ENCODE results near the gene TTI1.

Gene TTI1

GRCh38 chr20:37995856-37996605 is 37.2 kb downstream of the TTI1 start:
- Mint-ChIP-seq H3K27me3 (no peaks in the 10 kb centered on the region), H3K27ac (no peak overlapping the region), H3K9me3 (no peaks in the 10 kb centered on the region), H3K4me3 (no peak overlapping the region), H3K36me3 (ENCODE audit: low read depth) (peaks cover 79% of the 10 kb centered on the region), H3K4me1 (ENCODE audit: low read depth) (peaks cover 33% of the 10 kb centered on the region)
- intact Hi-C loops (cut with micrococcal nuclease), result no loop called here

GRCh38 chr20:37994512-37994911 is 38.7 kb downstream of the TTI1 start:
- Mint-ChIP-seq H3K4me3 (no peak overlapping the region), H3K36me3 (ENCODE audit: low read depth) (peaks cover 66% of the 10 kb centered on the region), H3K27me3 (no peaks in the 10 kb centered on the region), H3K9me3 (no peaks in the 10 kb centered on the region), H3K4me1 (ENCODE audit: low read depth) (peaks cover 35% of the 10 kb centered on the region), H3K27ac (no peak overlapping the region)
- intact Hi-C loops (cut with micrococcal nuclease), result no loop called here

GRCh38 chr20:37992802-37993409 is 40.4 kb downstream of the TTI1 start:
- Mint-ChIP-seq H3K9me3 (no peaks in the 10 kb centered on the region), H3K27ac (no peak overlapping the region), H3K4me1 (ENCODE audit: low read depth) (peaks cover 31% of the 10 kb centered on the region), H3K27me3 (no peaks in the 10 kb centered on the region), H3K36me3 (ENCODE audit: low read depth) (peaks cover 63% of the 10 kb centered on the region), H3K4me3 (no peak overlapping the region)
- intact Hi-C loops (cut with micrococcal nuclease), result loop anchor here (2.0 kb wide), 2 partner anchors 90 to 428 kb away; partner anchors contain the start of gene VSTM2L

GRCh38 chr20:37991908-37992307 is 41.3 kb downstream of the TTI1 start:
- no peak overlapping the region for H3K27ac Mint-ChIP-seq
- peaks cover 63% of the 10 kb centered on the region for H3K36me3 Mint-ChIP-seq (ENCODE audit: low read depth)
- intact Hi-C loops (cut with micrococcal nuclease), result loop anchor here (2.0 kb wide), 2 partner anchors 89 to 427 kb away; partner anchors contain the start of gene VSTM2L
- no peaks in the 10 kb centered on the region for H3K9me3 Mint-ChIP-seq
- H3K4me1 Mint-ChIP-seq (ENCODE audit: low read depth), result peaks cover 31% of the 10 kb centered on the region
- no peak overlapping the region for H3K4me3 Mint-ChIP-seq
- no peaks in the 10 kb centered on the region for H3K27me3 Mint-ChIP-seq

GRCh38 chr20:37991157-37991866 is 41.9 kb downstream of the TTI1 start:
- Mint-ChIP-seq H3K27me3 (no peaks in the 10 kb centered on the region), H3K4me3 (no peak overlapping the region), H3K36me3 (ENCODE audit: low read depth) (peaks cover 63% of the 10 kb centered on the region), H3K9me3 (no peaks in the 10 kb centered on the region), H3K27ac (peak overlapping the region; percentile 77), H3K4me1 (ENCODE audit: low read depth) (peaks cover 31% of the 10 kb centered on the region)
- intact Hi-C loops (cut with micrococcal nuclease), result no loop called here

GRCh38 chr20:37990571-37991151 is 42.6 kb downstream of the TTI1 start:
- Mint-ChIP-seq H3K27ac (peak overlapping the region; percentile 77), H3K36me3 (ENCODE audit: low read depth) (peaks cover 57% of the 10 kb centered on the region), H3K4me3 (peak overlapping the region; percentile 6), H3K9me3 (no peaks in the 10 kb centered on the region), H3K4me1 (ENCODE audit: low read depth) (peaks cover 31% of the 10 kb centered on the region), H3K27me3 (no peaks in the 10 kb centered on the region)
- intact Hi-C loops (cut with micrococcal nuclease), result no loop called here

GRCh38 chr20:37989601-37990295 is 43.5 kb downstream of the TTI1 start:
- peak overlapping the region; percentile 77 for H3K27ac Mint-ChIP-seq
- peak overlapping the region; percentile 20 for H3K4me3 Mint-ChIP-seq
- H3K36me3 Mint-ChIP-seq (ENCODE audit: low read depth), result peaks cover 50% of the 10 kb centered on the region
- no peaks in the 10 kb centered on the region for H3K9me3 Mint-ChIP-seq
- intact Hi-C loops (cut with micrococcal nuclease), result no loop called here
- H3K27me3 Mint-ChIP-seq, result no peaks in the 10 kb centered on the region
- H3K4me1 Mint-ChIP-seq (ENCODE audit: low read depth), result peaks cover 31% of the 10 kb centered on the region

- peaks cover 31% of the 10 kb centered on the region for H3K4me1 Mint-ChIP-seq (ENCODE audit: low read depth)
- H3K9me3 Mint-ChIP-seq, result no peaks in the 10 kb centered on the region
- H3K27me3 Mint-ChIP-seq, result no peaks in the 10 kb centered on the region
- no peak overlapping the region for H3K4me3 Mint-ChIP-seq
- H3K27ac Mint-ChIP-seq, result no peak overlapping the region
- intact Hi-C loops (cut with micrococcal nuclease), result no loop called here
- H3K36me3 Mint-ChIP-seq (ENCODE audit: low read depth), result peaks cover 47% of the 10 kb centered on the region
Measured at GRCh38 chr20:37988306-37988954, 44.8 kb downstream of the TTI1 start.

- Mint-ChIP-seq H3K27ac (no peak overlapping the region), H3K9me3 (no peaks in the 10 kb centered on the region)
Measured at GRCh38 chr20:37987602-37988290, 45.5 kb downstream of the TTI1 start.

GRCh38 chr20:37986873-37987601 is 46.2 kb downstream of the TTI1 start:
- Mint-ChIP-seq H3K27me3 (no peaks in the 10 kb centered on the region), H3K36me3 (ENCODE audit: low read depth) (peaks cover 56% of the 10 kb centered on the region), H3K4me3 (no peak overlapping the region), H3K4me1 (ENCODE audit: low read depth) (peaks cover 27% of the 10 kb centered on the region), H3K27ac (no peak overlapping the region), H3K9me3 (no peaks in the 10 kb centered on the region)
- intact Hi-C loops (cut with micrococcal nuclease), result no loop called here

More at GRCh38 chr20:37987602-37988290, 45.5 kb downstream of the TTI1 start:
- intact Hi-C loops (cut with micrococcal nuclease), result no loop called here
- Mint-ChIP-seq H3K4me3 (no peak overlapping the region), H3K36me3 (ENCODE audit: low read depth) (peaks cover 53% of the 10 kb centered on the region), H3K27me3 (no peaks in the 10 kb centered on the region), H3K4me1 (ENCODE audit: low read depth) (peaks cover 31% of the 10 kb centered on the region)

GRCh38 chr20:37986044-37986858 is 47.0 kb downstream of the TTI1 start:
- Mint-ChIP-seq H3K9me3 (no peaks in the 10 kb centered on the region), H3K4me3 (no peak overlapping the region), H3K27me3 (no peaks in the 10 kb centered on the region), H3K27ac (no peak overlapping the region), H3K36me3 (ENCODE audit: low read depth) (peaks cover 62% of the 10 kb centered on the region), H3K4me1 (ENCODE audit: low read depth) (peaks cover 19% of the 10 kb centered on the region)
- intact Hi-C loops (cut with micrococcal nuclease), result no loop called here
